OCI-LY3 (cell line): ENCODE results near the gene MUC6.

Source experiments
- CTCF ChIP-seq: fragments of 200-600, 300-600 bp; sonication (generic); IDR thresholded peaks from 2 replicates; pipeline ENCODE4 v1.5.1; 2014; ENCODE audit warnings: antibody characterized with exemption, low read length, low read depth
- EZH2phosphoT487 ChIP-seq: fragments of 200-600 bp; shearing (Covaris generic); IDR thresholded peaks from 2 replicates; pipeline ENCODE4 v1.6.1; 2018; ENCODE audit warnings: antibody characterized with exemption, mixed run types, low read depth

- TF ChIP-seq CTCF = no peak
- TF ChIP-seq EZH2phosphoT487 = no peak
These were observed 65.3 kb downstream of the MUC6 start for GRCh38 chr11:971092-971690.
